MM.1S (cell line): ENCODE measurements around the gene NNAT.

Experiments used
- EZH2 ChIP-seq: fragments of 300-600 bp; sonication (generic); optimal IDR thresholded peaks from 2 replicates; pipeline ENCODE3; 2017; ENCODE audit warnings: low read depth, mild to moderate bottlenecking, antibody characterized with exemption, low read length, mixed read lengths
- TF ChIP-seq, protein P1 (sequence below): fragments of 300-600 bp; sonication (generic); IDR thresholded peaks from 2 replicates; pipeline ENCODE4 v1.5.1; 2016; ENCODE audit warnings: antibody characterized with exemption, low read length, mixed read lengths

DNA sequence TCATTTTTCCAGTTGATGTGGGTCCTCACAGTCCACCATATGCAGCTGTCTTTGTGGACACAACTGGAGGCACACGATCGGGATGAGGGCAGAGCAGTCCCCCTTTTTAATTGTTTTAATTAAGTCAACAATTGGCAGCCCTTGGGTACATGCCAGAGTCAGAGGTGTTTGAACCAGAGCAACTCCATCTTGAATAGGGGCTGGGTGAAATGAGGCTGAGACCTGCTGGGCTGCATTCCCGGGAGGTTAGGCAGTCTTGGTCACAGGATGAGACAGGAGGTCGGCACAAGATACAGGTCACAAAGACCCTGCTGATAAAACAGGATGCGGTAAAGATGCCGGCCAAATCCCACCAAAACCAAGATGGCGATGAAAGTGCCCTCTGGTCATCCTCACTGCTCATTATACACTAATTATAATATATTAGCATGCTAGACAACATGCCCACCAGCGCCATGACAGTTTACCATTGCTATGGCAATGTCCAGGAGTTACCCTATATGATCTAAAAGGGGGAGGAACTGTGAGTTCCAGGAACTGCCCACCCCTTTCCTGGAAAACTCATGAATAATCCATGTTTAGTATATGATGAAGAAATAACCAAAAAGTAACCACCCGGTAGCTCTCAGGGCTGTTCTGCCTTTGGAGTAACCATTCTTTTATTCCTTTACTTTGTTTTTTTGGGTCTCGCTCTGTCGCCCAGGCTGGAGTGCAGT, 38.4 kb downstream of the NNAT start:
- TF ChIP-seq, protein P1, sequence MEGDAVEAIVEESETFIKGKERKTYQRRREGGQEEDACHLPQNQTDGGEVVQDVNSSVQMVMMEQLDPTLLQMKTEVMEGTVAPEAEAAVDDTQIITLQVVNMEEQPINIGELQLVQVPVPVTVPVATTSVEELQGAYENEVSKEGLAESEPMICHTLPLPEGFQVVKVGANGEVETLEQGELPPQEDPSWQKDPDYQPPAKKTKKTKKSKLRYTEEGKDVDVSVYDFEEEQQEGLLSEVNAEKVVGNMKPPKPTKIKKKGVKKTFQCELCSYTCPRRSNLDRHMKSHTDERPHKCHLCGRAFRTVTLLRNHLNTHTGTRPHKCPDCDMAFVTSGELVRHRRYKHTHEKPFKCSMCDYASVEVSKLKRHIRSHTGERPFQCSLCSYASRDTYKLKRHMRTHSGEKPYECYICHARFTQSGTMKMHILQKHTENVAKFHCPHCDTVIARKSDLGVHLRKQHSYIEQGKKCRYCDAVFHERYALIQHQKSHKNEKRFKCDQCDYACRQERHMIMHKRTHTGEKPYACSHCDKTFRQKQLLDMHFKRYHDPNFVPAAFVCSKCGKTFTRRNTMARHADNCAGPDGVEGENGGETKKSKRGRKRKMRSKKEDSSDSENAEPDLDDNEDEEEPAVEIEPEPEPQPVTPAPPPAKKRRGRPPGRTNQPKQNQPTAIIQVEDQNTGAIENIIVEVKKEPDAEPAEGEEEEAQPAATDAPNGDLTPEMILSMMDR = no peak
- no peak for TF ChIP-seq EZH2
